ENCODE data around the gene HDAC7.
A peak's percentile ranks its signal among the peaks of the same experiment; 100 is the strongest.
"Not testable (repeated sequence)": the region's sequence is repeated elsewhere in the genome, so short reads cannot be mapped to it uniquely, and the experiment has no call there.

HDAC7 gene

GRCh38 chr12:47849261-47849660, 29.6 kb upstream of the HDAC7 start:
- DNase-seq (ENCODE audit: low read depth in 2 of 2): no peak

GRCh38 chr12:47848853-47849252, 29.1 kb upstream of the HDAC7 start:
- DNase-seq (ENCODE audit: low read depth in 2 of 2): no peak

GRCh38 chr12:47846294-47846996, 26.7 kb upstream of the HDAC7 start:
- no peak for DNase-seq (ENCODE audit: low read depth in 2 of 2)

- DNase-seq (ENCODE audit: low read depth in 2 of 2): no peak
Measured at GRCh38 chr12:47845081-47845480, 25.4 kb upstream of the HDAC7 start.

GRCh38 chr12:47844264-47845019, 24.7 kb upstream of the HDAC7 start:
- no peak for DNase-seq (ENCODE audit: low read depth in 2 of 2)

GRCh38 chr12:47843226-47843980, 23.7 kb upstream of the HDAC7 start:
- no peak for DNase-seq (ENCODE audit: low read depth in 2 of 2)

- DNase-seq (ENCODE audit: low read depth in 2 of 2): not testable (repeated sequence)
Measured at GRCh38 chr12:47842543-47842942, 22.8 kb upstream of the HDAC7 start.

- DNase-seq (ENCODE audit: low read depth in 2 of 2): no peak
Measured at GRCh38 chr12:47841910-47842309, 22.2 kb upstream of the HDAC7 start.

GRCh38 chr12:47841501-47841900, 21.8 kb upstream of the HDAC7 start:
- no peak for DNase-seq (ENCODE audit: low read depth in 2 of 2)

- no peak for DNase-seq (ENCODE audit: low read depth in 2 of 2)
Measured at GRCh38 chr12:47840571-47840970, 20.9 kb upstream of the HDAC7 start.

GRCh38 chr12:47839214-47839876, 19.6 kb upstream of the HDAC7 start:
- no peak for DNase-seq (ENCODE audit: low read depth in 2 of 2)

GRCh38 chr12:47838286-47838931, 18.7 kb upstream of the HDAC7 start:
- DNase-seq (ENCODE audit: low read depth in 2 of 2): no peak

GRCh38 chr12:47837190-47838171, 17.8 kb upstream of the HDAC7 start:
- DNase-seq (ENCODE audit: low read depth in 2 of 2): peak in 1 of 2 donors; percentile 52

- DNase-seq (ENCODE audit: low read depth in 2 of 2): no peak
Measured at GRCh38 chr12:47835831-47836155, 16.1 kb upstream of the HDAC7 start.

- DNase-seq (ENCODE audit: low read depth in 2 of 2): no peak
Measured at GRCh38 chr12:47835006-47835830, 15.5 kb upstream of the HDAC7 start.

GRCh38 chr12:47834199-47834903, 14.6 kb upstream of the HDAC7 start:
- no peak for DNase-seq (ENCODE audit: low read depth in 2 of 2)

- DNase-seq (ENCODE audit: low read depth in 2 of 2): no peak
Measured at GRCh38 chr12:47833591-47834012, 13.9 kb upstream of the HDAC7 start.

- no peak for DNase-seq (ENCODE audit: low read depth in 2 of 2)
Measured at GRCh38 chr12:47832263-47832933, 12.7 kb upstream of the HDAC7 start.

All from stimulated activated CD4-positive, alpha-beta T cell treated with anti-CD3 and anti-CD28 coated beads, Interleukin-1b, Interleukin-23, amount 100 ng/mL, for 1 hour (primary cell).